Endothelial cell of umbilical vein (primary cell): ENCODE measurements around the gene CCDC85C. TPM values are rescaled to one million over a fixed set of nuclear protein-coding genes. Genes with fewer than 3 reads are reported as not detected.
A peak's percentile ranks its signal among the peaks of the same experiment; 100 is the strongest.

ENCODE experiments used
- BruUV-seq: library from RNA; stranded (reverse); fragments of 400-500 nt; replicated peaks from 2 replicates; lab custom pipeline; 2021; lab: Mats Ljungman, UMichigan
- CTCF ChIA-PET: fragments of 300-600, 350-600 bp; sonication (Branson Sonifier 250); formaldehyde crosslinking; loops from one replicate; lab custom pipeline; 2021; ENCODE audit warnings: antibody characterized with exemption, inconsistent platforms; lab: Charles Lee
- POLR2A ChIA-PET: fragments of 300-600, 350-600 bp; sonication (Branson Sonifier 250); formaldehyde crosslinking; loops from one replicate; lab custom pipeline; 2021; ENCODE audit warnings: antibody characterized with exemption, inconsistent platforms; lab: Charles Lee
- DNase-seq: peaks from one replicate; pipeline ENCODE4 v3.0.0-alpha.2; 2011; ENCODE audit warnings: low read depth, low spot score
- FAIRE-seq: peaks from 2 replicates; lab custom pipeline; 2011; peaks lifted over from hg19 to GRCh38; lab: Jason Lieb, UNC
- H2AFZ ChIP-seq: 2 replicates; pipeline ENCODE4 v1.6.0; 2012; ENCODE audit warnings: low read depth, low read length, control low read depth, inconsistent platforms
- H3K27ac ChIP-seq: 2 replicates; pipeline ENCODE4 v1.5.1; 2011; ENCODE audit warnings: low read depth, mild to moderate bottlenecking, control low read depth, low read length, moderate library complexity; ENCODE audit not compliant: insufficient read depth
- H3K27me3 ChIP-seq, 2 experiments: 2 replicates each; pipeline versions ENCODE4 v1.6.0 to v1.6.1; 2011; ENCODE audit warnings: low read length in 2 of 2, mixed read lengths in 1 of 2; ENCODE audit not compliant: control insufficient read depth in 2 of 2, insufficient read depth in 2 of 2
- H3K36me3 ChIP-seq, 2 experiments: 2 replicates in 1 of 2; 3 replicates in 1 of 2; pipeline ENCODE4 v1.5.1; 2011; ENCODE audit warnings: low read length in 2 of 2, mild to moderate bottlenecking in 1 of 2, moderate library complexity in 1 of 2; ENCODE audit not compliant: control insufficient read depth in 2 of 2, insufficient read depth in 2 of 2; ENCODE audit errors: extremely low read depth in 1 of 2
- H3K4me1 ChIP-seq: 3 replicates; pipeline ENCODE4 v1.5.1; 2011; ENCODE audit warnings: mild to moderate bottlenecking, low read length; ENCODE audit not compliant: control insufficient read depth, insufficient read depth; ENCODE audit errors: extremely low read depth
- H3K4me2 ChIP-seq: 2 replicates; pipeline ENCODE4 v1.6.1; 2011; ENCODE audit warnings: low read length, control low read depth, mixed read lengths; ENCODE audit not compliant: insufficient read depth
- H3K4me3 ChIP-seq, 3 experiments: fragments of 200-600 bp in 1 of 3; sonication (generic), shearing (Covaris generic) in 1 of 3; replicated peaks in 1 of 3; 2 replicates each; pipeline ENCODE4 v1.5.1; 2011 to 2016; ENCODE audit warnings: control low read depth in 3 of 3, low read length in 3 of 3, mild to moderate bottlenecking in 2 of 3, inconsistent platforms in 1 of 3, low read depth in 1 of 3, moderate library complexity in 1 of 3; ENCODE audit not compliant: insufficient read depth in 1 of 3
- H3K79me2 ChIP-seq: 2 replicates; pipeline ENCODE4 v1.6.0; 2012; ENCODE audit warnings: low read length, inconsistent platforms; ENCODE audit not compliant: control insufficient read depth, insufficient read depth
- H3K9ac ChIP-seq: replicated peaks from 2 replicates; pipeline ENCODE3; 2011; ENCODE audit warnings: low read length, control low read depth; ENCODE audit not compliant: insufficient read depth; ENCODE audit errors: extremely low read depth
- H3K9me1 ChIP-seq: replicated peaks from 3 replicates; pipeline ENCODE4 v1.6.0; 2011; ENCODE audit warnings: mild to moderate bottlenecking, low read length; ENCODE audit not compliant: control insufficient read depth, insufficient read depth; ENCODE audit errors: extremely low read depth
- H3K9me3 ChIP-seq: replicated peaks from 2 replicates; pipeline ENCODE4 v1.5.1; 2012; ENCODE audit warnings: low read length, inconsistent platforms; ENCODE audit not compliant: control insufficient read depth, insufficient read depth
- H4K20me1 ChIP-seq: replicated peaks from 2 replicates; pipeline ENCODE3; 2011; ENCODE audit warnings: mild to moderate bottlenecking, low read length; ENCODE audit not compliant: control insufficient read depth, insufficient read depth; ENCODE audit errors: extremely low read depth
- CTCF ChIP-seq, 2 donors: IDR thresholded peaks; 1 replicate in 1 of 2; 2 replicates in 1 of 2; pipeline ENCODE4 v1.5.1; 2011; ENCODE audit warnings: low read length in 2 of 2, mild to moderate bottlenecking in 2 of 2, moderate library complexity in 2 of 2, control low read depth in 1 of 2, inconsistent platforms in 1 of 2, low read depth in 1 of 2; ENCODE audit not compliant: insufficient read depth in 1 of 2; ENCODE audit errors: extremely low read depth in 1 of 2
- EZH2 ChIP-seq: IDR thresholded peaks from 2 replicates; pipeline ENCODE4 v1.6.1; 2012; ENCODE audit warnings: borderline replicate concordance, low read depth, mild to moderate bottlenecking, moderate library complexity, low read length, inconsistent platforms; ENCODE audit not compliant: severe bottlenecking
- FOS ChIP-seq: IDR thresholded peaks from 2 replicates; pipeline ENCODE4 v1.6.1; 2011; ENCODE audit warnings: mild to moderate bottlenecking, low read length, moderate library complexity, borderline replicate concordance; ENCODE audit not compliant: insufficient read depth
- GATA2 ChIP-seq: IDR thresholded peaks from 2 replicates; pipeline ENCODE4 v1.7.0; 2011; ENCODE audit warnings: low read depth, mild to moderate bottlenecking, moderate library complexity, mixed read lengths, low read length; ENCODE audit not compliant: insufficient read length, insufficient read depth
- JUN ChIP-seq: IDR thresholded peaks from 2 replicates; pipeline ENCODE4 v1.6.1; 2011; ENCODE audit warnings: borderline replicate concordance, low read depth; ENCODE audit not compliant: insufficient read length, insufficient read depth
- MAX ChIP-seq: IDR thresholded peaks from 2 replicates; pipeline ENCODE4 v1.6.1; 2011; ENCODE audit not compliant: insufficient read depth, insufficient read length
- MYC ChIP-seq: IDR thresholded peaks from one replicate; pipeline ENCODE4 v1.6.1; 2011; ENCODE audit warnings: mild to moderate bottlenecking, low read depth, low read length
- POLR2A ChIP-seq: IDR thresholded peaks from 2 replicates; pipeline ENCODE4 v1.6.1; 2012; ENCODE audit warnings: low read depth, mild to moderate bottlenecking, control low read depth, low read length
- POLR2AphosphoS5 ChIP-seq: IDR thresholded peaks from 2 replicates; pipeline ENCODE4 v1.6.1; 2012; ENCODE audit warnings: low read depth, mild to moderate bottlenecking, control low read depth, low read length, moderate library complexity; ENCODE audit not compliant: insufficient read depth
- dilution Hi-C: fragments of 300-500 bp; cut with MboI; formaldehyde crosslinking; loops from one replicate; pipeline ENCODE4 v1.15.0; 2019; ENCODE audit warnings: low sequenced_read_pairs; ENCODE audit not compliant: extremely low pct_ligation_motif_present
- intact Hi-C: fragments of 100-400 bp; cut with micrococcal nuclease; formaldehyde crosslinking; loops from one replicate; pipeline ENCODE4 v1.10.0; 2022
- polyA plus RNA-seq, 4 experiments: library from polyadenylated mRNA; depleted of rRNA in 3 of 4; stranded (reverse) in 3 of 4; unstranded in 1 of 4; fragments of >200 nt; gene quantifications; 2 replicates each; pipeline versions ENCODE4 v1.2.1 to v1.2.3, GENCODE V29; 2011 to 2012; ENCODE audit warnings: missing spikeins in 1 of 4
- total RNA-seq: library from RNA; stranded (reverse); gene quantifications from 2 replicates; pipeline ENCODE4 v1.2.3, GENCODE V29; 2021

CCDC85C gene
- total and polyA plus RNA-seq, 2 donors (not counting 3 experiments of a cell fraction or from before 2014, with no cell fraction given): 7.5 to 17.8 TPM

GRCh38 chr14:99564926-99565259, 39.1 kb downstream of the CCDC85C start:
- DNase-seq: no peak
- H3K4me2 ChIP-seq: no peak overlapping the region
- FAIRE-seq: no peak
- TF ChIP-seq EZH2 (no peak), CTCF (IDR thresholded peaks at IDR 0.05; ENCODE audit: extremely low read depth in 1 of 2, insufficient read depth in 1 of 2, low read depth in 1 of 2, low read length in 2 of 2) (peak in 1 of 2 donors; percentile 2), MAX (no peak)
- no peak overlapping the region for H2AFZ ChIP-seq
- CTCF ChIA-PET: interaction anchor here (1.0 to 2.3 kb wide), 7 partner anchors 11 to 64 kb away, joined by 3 to 8 read pairs (median 6); no protein-coding TSS in a partner anchor
- H4K20me1 ChIP-seq: no peaks in the 10 kb centered on the region
- no peaks in the 10 kb centered on the region for H3K9me3 ChIP-seq
- BruUV-seq: no TSS peak
- H3K4me1 ChIP-seq: peaks cover 5% of the 10 kb centered on the region
- no peaks in the 10 kb centered on the region for H3K36me3 ChIP-seq
- dilution Hi-C loops (no loop called here), intact Hi-C loops (no loop called here)
- no peaks in the 10 kb centered on the region for H3K79me2 ChIP-seq
- POLR2A ChIA-PET: interaction anchor here (0.6 kb wide), 1 partner anchor 26 kb away, joined by 3 read pairs; no protein-coding TSS in a partner anchor
- H3K27me3 ChIP-seq: no peaks in the 10 kb centered on the region
- no peak overlapping the region for H3K27ac ChIP-seq
- no peak overlapping the region for H3K9ac ChIP-seq
- no peaks in the 10 kb centered on the region for H3K9me1 ChIP-seq
- H3K4me3 ChIP-seq: no peak overlapping the region

GRCh38 chr14:99564256-99564925, 39.6 kb downstream of the CCDC85C start:
- peak; percentile 44 for FAIRE-seq
- Histone ChIP-seq H3K9me1 (no peaks in the 10 kb centered on the region), H3K4me2 (no peak overlapping the region), H3K27ac (no peak overlapping the region), H3K79me2 (no peaks in the 10 kb centered on the region), H3K4me3 (no peak overlapping the region), H4K20me1 (no peaks in the 10 kb centered on the region), H3K36me3 (no peaks in the 10 kb centered on the region), H3K4me1 (peaks cover 5% of the 10 kb centered on the region), H3K27me3 (no peaks in the 10 kb centered on the region), H3K9me3 (no peaks in the 10 kb centered on the region), H3K9ac (no peak overlapping the region), H2AFZ (no peak overlapping the region)
- BruUV-seq: no TSS peak
- intact Hi-C loops: no loop called here
- dilution Hi-C loops: no loop called here
- ChIA-PET POLR2A (interaction anchor here (0.6 kb wide), 1 partner anchor 27 kb away, joined by 3 read pairs; no protein-coding TSS in a partner anchor), CTCF (interaction anchor here (1.0 to 2.3 kb wide), 7 partner anchors 11 to 64 kb away, joined by 3 to 8 read pairs (median 6); no protein-coding TSS in a partner anchor)
- peak; percentile 78 for DNase-seq
- TF ChIP-seq GATA2: no peak
- TF ChIP-seq JUN: no peak
- no peak for TF ChIP-seq POLR2A
- no peak for TF ChIP-seq CTCF (IDR thresholded peaks at IDR 0.05; ENCODE audit: extremely low read depth in 1 of 2, insufficient read depth in 1 of 2, low read depth in 1 of 2, low read length in 2 of 2)
- no peak for TF ChIP-seq MYC
- no peak for TF ChIP-seq EZH2
- TF ChIP-seq MAX: no peak
- no peak for TF ChIP-seq FOS
- TF ChIP-seq POLR2AphosphoS5: no peak
